ENCODE results near the gene NFIL3. TPM values are rescaled to one million over a fixed set of nuclear protein-coding genes. Genes with fewer than 3 reads are reported as not detected.
"Not testable (repeated sequence)": the region's sequence is repeated elsewhere in the genome, so short reads cannot be mapped to it uniquely, and the experiment has no call there.

Gene NFIL3
- total and polyA plus RNA-seq, 11 donors: 13.1 to 35.9 (median 24.7) TPM

DNA sequence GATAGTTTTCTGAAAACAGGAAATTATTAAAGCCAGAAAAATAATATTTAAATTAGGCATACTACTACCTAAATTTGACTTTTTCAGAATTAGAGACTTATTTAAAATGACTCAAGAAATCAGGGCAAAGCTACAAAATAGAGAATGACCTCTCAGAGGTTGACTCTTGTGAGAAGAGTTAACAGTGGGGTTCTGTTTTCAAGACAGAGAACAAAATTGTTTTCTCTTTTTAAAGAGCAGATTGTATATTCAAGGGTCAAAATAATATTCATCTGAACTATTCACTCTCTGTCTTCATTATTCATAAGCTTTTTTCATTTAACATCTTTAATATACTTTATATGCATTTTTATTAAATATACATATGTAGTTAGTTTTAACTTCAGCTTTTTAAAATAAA lies 40.1 kb downstream of the NFIL3 start:
- intact Hi-C loops (cut with DNase I): no loop called here
- TF ChIP-seq POLR2A (IDR thresholded peaks at IDR 0.05): no peak
- no peak for TF ChIP-seq CTCF (IDR thresholded peaks at IDR 0.05)
- H3K9me3 ChIP-seq: no peaks in the 10 kb centered on the region

DNA sequence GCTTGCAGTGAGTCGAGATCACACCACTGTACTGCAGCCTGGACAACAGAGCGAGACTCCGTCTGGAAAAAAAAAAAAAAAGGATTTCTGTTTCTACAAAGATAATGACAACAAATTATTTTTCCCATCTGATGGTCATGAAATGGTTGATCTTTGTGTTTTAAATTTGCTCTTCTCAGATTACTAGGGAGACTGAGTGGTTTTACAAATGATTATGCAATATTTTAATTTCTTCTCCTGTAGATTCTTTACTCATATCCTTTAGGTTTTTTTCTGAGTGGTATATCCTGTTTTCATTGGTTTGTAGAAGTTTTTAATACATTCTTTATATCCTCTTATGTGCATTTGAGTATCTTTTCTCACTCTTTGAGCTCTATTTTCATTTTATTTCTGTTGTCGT lies 41.3 kb downstream of the NFIL3 start:
- no peak for ATAC-seq
- peaks cover 0 to 8% (median 0%) of the 10 kb centered on the region in 12 donors for H3K4me1 ChIP-seq
- intact Hi-C loops (cut with DNase I): no loop called here

More for the DNA sequence above, 40.1 kb downstream of the NFIL3 start:
- H3K27me3 ChIP-seq: no peaks in the 10 kb centered on the region
- H3K4me3 ChIP-seq: no peak overlapping the region
- peaks cover 0 to 6% (median 0%) of the 10 kb centered on the region in 12 donors for H3K4me1 ChIP-seq
- DNase-seq (no peak), ATAC-seq (no peak)
- H3K27ac ChIP-seq: no peak overlapping the region
- no peaks in the 10 kb centered on the region for H3K36me3 ChIP-seq

GRCh38 chr9:91379426-91379825 lies 44.2 kb downstream of the NFIL3 start:
- H3K27ac ChIP-seq: no peak overlapping the region
- no peaks in the 10 kb centered on the region for H3K27me3 ChIP-seq
- no peaks in the 10 kb centered on the region for H3K36me3 ChIP-seq
- H3K9me3 ChIP-seq: no peaks in the 10 kb centered on the region
- peaks cover 0 to 14% (median 0%) of the 10 kb centered on the region in 12 donors for H3K4me1 ChIP-seq
- TF ChIP-seq CTCF (IDR thresholded peaks at IDR 0.05): no peak
- TF ChIP-seq POLR2A (IDR thresholded peaks at IDR 0.05): no peak
- ATAC-seq (no peak), DNase-seq (no peak)
- WGBS, 4 donors: 53 to 79% (median 62%) methylated on average over 3 of the region's 3 CpGs
- intact Hi-C loops (cut with DNase I): no loop called here
- no peak overlapping the region for H3K4me3 ChIP-seq

More for the DNA sequence above, 41.3 kb downstream of the NFIL3 start:
- Histone ChIP-seq H3K27me3 (no peaks in the 10 kb centered on the region), H3K4me3 (no peak overlapping the region), H3K9me3 (no peaks in the 10 kb centered on the region), H3K36me3 (no peaks in the 10 kb centered on the region), H3K27ac (no peak overlapping the region)
- TF ChIP-seq CTCF (IDR thresholded peaks at IDR 0.05) (no peak), POLR2A (IDR thresholded peaks at IDR 0.05) (no peak)
- 93 to 95% (median 95%) methylated on average over 4 of the region's 4 CpGs for WGBS, 4 donors
- no peak for DNase-seq

DNA sequence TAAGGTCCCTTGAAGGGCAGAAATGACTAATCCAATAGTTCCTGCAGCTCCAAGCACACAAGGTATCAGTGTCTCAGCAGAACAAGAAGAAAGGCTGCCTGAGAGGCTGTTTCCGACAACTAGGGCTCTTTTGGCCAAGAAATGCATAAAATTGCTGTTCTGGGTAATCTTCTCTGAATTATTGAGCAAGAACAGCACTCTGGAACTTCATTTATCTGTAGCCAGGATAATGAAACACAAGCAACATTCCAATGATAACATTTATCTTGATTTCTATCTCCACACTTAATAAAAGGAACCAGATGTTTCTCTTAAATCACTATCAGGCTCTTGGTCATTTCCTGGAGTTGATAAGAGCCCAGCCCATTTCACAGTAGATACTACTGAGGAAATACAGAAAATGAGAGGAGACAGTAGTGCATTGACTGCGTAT lies 44.9 kb downstream of the NFIL3 start:
- intact Hi-C loops (cut with DNase I): no loop called here
- TF ChIP-seq POLR2A (IDR thresholded peaks at IDR 0.05) (no peak), CTCF (IDR thresholded peaks at IDR 0.05) (no peak)
- H3K27me3 ChIP-seq: no peaks in the 10 kb centered on the region
- no peaks in the 10 kb centered on the region for H3K9me3 ChIP-seq
- ATAC-seq: peak in 3 of 4 donors; percentile 11 to 33 (median 28)
- H3K4me3 ChIP-seq: no peak overlapping the region
- DNase-seq: no peak
- no peak overlapping the region for H3K27ac ChIP-seq
- 61 to 70% (median 65%) methylated on average over 2 of the region's 2 CpGs for WGBS, 4 donors
- H3K36me3 ChIP-seq: no peaks in the 10 kb centered on the region
- peaks cover 0 to 14% (median 0%) of the 10 kb centered on the region in 12 donors for H3K4me1 ChIP-seq

- DNase-seq; H3K9me3 ChIP-seq; H3K27me3 ChIP-seq; H3K4me3 ChIP-seq; intact Hi-C loops (cut with DNase I); H3K36me3 ChIP-seq; H3K27ac ChIP-seq; ATAC-seq: not testable (repeated sequence)
- 84 to 93% (median 88%) methylated on average over 3 of the region's 3 CpGs for WGBS, 4 donors
- peaks cover 0 to 14% (median 0%) of the 10 kb centered on the region in 12 donors for H3K4me1 ChIP-seq
These were observed 45.6 kb downstream of the NFIL3 start for GRCh38 chr9:91378054-91378453.

Measured in heart left ventricle (tissue), 16 donors.